NB4 (cell line): ENCODE data around the gene TMEM42.

Experiments
- CTCF ChIP-seq: IDR thresholded peaks from one replicate; pipeline ENCODE4 v1.5.1; 2012; ENCODE audit warnings: low read depth, low read length
- MAX ChIP-seq: IDR thresholded peaks from 2 replicates; pipeline ENCODE4 v1.6.1; 2011; ENCODE audit warnings: low read depth, low read length

- TF ChIP-seq CTCF (no peak), MAX (no peak)
These were observed 28.5 kb downstream of the TMEM42 start for GRCh38 chr3:44890258-44890657.
